GM15510 (cell line): ENCODE results near the gene PPP1R13B.

ENCODE experiments used
- POLR2A ChIP-seq: IDR thresholded peaks from 3 replicates; pipeline ENCODE4 v1.6.1; 2011; ENCODE audit warnings: borderline replicate concordance; ENCODE audit not compliant: insufficient read length; ENCODE audit errors: extremely low read depth

The PPP1R13B gene

GRCh38 chr14:103817595-103817994 lies 29.8 kb downstream of the PPP1R13B start:
- TF ChIP-seq POLR2A = no peak

GRCh38 chr14:103816991-103817390 lies 30.4 kb downstream of the PPP1R13B start:
- no peak for TF ChIP-seq POLR2A

- no peak for TF ChIP-seq POLR2A
These were observed 32.1 kb downstream of the PPP1R13B start for GRCh38 chr14:103815253-103815652.

DNA sequence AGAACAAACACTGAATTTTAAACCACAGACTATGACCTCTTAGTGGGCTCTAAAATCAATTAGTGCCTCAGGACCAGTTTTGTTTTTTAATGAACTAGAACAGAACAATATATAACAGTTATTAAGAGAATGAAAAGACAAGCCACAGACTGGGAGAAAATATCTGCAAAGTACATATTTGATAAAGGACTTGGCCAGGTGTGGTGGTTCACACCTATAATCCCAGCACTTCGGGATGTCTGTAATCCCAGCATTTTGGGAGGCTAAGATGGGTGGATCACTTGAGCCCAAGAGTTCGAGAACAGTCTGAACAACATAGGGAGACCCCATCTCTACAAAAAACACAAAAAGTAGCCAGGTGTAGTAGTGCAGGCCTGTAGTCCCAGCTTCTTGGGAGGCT lies 36.2 kb downstream of the PPP1R13B start:
- no peak for TF ChIP-seq POLR2A

DNA sequence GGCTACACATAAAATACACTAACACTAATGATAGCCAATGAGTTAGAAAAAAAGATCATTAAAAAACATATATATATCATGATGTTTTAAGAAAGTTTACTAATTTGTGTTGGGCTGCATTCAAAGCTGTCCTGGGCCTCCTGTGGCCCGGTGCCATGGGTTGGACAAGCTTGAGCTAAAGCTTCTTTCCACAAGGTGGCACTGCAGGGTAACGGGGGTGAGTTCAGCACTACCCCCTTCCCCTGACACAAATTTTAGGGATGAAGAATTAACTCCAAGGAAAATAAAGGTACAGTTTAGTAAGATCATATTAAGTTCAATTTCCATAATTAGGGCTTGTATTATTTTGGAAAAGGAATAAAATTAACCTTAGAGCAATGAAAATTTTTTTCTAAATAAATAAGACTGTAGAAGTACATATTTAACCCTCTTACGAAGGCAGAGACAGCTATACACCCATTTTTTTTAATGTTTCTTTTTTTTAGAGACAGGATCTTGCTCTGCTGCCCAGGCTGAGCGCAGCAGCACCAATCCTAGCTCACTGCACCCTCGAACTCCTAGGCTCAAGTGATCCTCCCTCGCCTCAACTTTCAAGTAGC lies 38.9 kb downstream of the PPP1R13B start:
- TF ChIP-seq POLR2A = no peak

DNA sequence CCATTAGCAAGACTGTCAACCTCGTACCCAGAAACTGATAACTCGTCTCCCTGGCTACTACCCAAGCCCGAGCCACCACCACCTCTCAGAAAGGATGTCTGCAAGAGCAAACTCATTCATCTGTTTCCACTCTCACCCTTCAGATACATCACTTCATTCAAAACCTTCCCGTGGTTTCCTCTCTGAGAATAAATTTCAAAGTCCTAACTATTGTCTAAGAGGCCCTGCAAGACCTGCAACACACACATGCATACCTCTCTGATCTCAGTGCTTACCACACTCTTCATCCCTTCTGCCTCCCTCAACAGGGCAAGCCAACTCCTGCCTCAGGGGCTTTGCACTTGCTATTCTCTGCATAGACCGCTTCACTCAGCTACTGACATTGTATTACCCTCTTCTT lies 40.6 kb downstream of the PPP1R13B start:
- no peak for TF ChIP-seq POLR2A

- TF ChIP-seq POLR2A = no peak
These were observed 41.7 kb downstream of the PPP1R13B start for GRCh38 chr14:103805708-103806107.

GRCh38 chr14:103803661-103804060 lies 43.7 kb downstream of the PPP1R13B start:
- no peak for TF ChIP-seq POLR2A

- TF ChIP-seq POLR2A = no peak
These were observed 45.0 kb downstream of the PPP1R13B start for GRCh38 chr14:103802356-103802755.

DNA sequence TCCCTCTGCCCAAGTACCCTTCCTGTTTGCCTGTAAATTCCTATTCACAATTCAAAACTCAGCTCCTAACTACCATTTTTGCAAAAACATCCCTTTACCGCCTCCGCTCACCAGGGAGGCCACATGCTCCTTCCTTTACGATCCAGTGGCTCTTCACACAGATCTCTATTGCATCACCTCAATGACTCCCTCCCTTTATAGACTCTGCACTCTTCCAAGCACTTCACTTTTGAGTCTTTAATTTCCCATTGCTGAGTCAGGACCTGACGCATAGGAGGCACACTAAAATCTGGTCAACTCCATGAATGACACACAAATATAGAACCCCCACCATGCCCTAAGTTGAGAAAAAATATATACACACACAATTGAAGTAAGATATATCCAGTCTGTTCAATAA lies 45.9 kb downstream of the PPP1R13B start:
- no peak for TF ChIP-seq POLR2A

- TF ChIP-seq POLR2A = no peak
These were observed 59.3 kb downstream of the PPP1R13B start for GRCh38 chr14:103788086-103788485.

- no peak for TF ChIP-seq POLR2A
These were observed 65.0 kb downstream of the PPP1R13B start for GRCh38 chr14:103782376-103782775.

GRCh38 chr14:103775506-103775905 lies 71.9 kb downstream of the PPP1R13B start:
- TF ChIP-seq POLR2A = no peak

DNA sequence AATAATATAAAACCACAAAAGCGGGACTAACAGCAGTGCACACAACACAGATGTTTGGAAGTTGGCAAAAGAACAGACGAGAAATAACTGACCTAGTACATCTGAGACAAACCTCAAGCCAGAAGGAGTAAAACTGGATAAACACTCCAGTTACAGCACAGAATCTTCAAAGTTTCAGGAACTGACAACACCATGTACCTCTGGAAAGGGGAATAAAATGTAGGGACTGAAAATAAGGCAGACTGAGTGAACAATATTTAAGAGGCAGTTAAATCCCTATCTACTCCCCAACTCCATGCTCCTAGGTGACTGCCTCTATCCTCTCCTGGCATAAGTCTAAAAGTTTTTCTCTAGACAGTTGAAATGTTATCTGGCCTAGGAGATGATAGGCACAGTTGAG lies 73.9 kb downstream of the PPP1R13B start:
- TF ChIP-seq POLR2A = no peak

DNA sequence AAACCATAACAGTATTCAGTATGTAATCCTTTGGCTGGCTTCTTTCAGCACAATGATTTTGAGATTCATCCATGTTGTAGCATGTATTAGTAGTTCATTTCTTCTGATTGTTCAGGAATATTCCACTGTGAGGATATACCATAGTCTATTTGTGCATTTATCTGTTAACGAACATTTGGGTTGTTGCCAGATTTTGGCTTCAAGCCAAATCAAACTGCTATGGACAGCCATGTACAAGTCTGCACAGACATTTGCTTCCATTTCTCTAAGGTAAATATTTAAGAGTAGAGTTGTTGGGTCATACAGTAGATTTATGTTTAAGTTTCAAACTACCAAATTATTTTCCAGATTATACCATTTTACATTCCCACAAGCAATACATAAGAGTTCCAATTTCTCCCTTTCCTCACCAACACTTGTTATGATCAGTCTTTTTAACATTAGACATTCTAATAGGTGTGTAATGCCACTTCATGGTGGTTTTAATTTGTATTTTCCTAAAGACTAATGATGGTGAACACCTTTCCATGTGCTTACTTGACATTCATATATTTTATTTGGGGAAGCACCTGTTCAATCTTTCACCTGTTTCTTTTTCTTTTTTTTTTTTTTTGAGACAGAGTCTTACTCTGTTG lies 75.2 kb downstream of the PPP1R13B start:
- TF ChIP-seq POLR2A = no peak

- TF ChIP-seq POLR2A = no peak
These were observed 76.5 kb downstream of the PPP1R13B start for GRCh38 chr14:103770902-103771301.
